GM18873 (cell line): Measurements from ENCODE around the gene RPL5.

Experiments
- ATAC-seq: cut with Tn5 transposase; IDR thresholded peaks from one replicate; pipeline ENCODE4 v1.9.1; 2021; ENCODE audit warnings: mild to moderate bottlenecking, moderate library complexity, moderate number of reproducible peaks; ENCODE audit not compliant: unreplicated experiment, low FRiP score

Gene RPL5

GRCh38 chr1:92851729-92852128 is 19.9 kb downstream of the RPL5 start:
- ATAC-seq: no peak

- no peak for ATAC-seq
Observed at GRCh38 chr1:92853299-92853698, 21.5 kb downstream of the RPL5 start.

- ATAC-seq: no peak
Observed at GRCh38 chr1:92854101-92854785, 22.4 kb downstream of the RPL5 start.

DNA sequence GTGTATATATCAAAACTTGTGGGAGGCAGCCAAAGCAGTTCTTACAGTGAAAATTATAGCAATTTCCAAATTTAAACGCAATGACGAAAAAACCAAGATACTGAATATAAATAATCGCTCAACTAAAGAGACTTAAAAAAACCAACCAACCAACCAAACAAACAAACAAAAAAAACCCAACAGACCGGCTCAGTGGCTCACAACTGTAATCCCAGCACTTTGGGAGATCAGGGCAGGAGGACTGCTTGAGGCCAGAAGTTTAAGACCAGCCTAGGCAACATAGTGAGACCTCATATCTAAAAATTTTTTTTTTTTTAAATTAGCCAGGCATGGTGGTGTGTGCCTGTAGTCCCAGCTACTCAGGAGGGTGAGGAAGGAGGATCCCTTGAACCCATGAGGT is 23.4 kb downstream of the RPL5 start:
- no peak for ATAC-seq

DNA sequence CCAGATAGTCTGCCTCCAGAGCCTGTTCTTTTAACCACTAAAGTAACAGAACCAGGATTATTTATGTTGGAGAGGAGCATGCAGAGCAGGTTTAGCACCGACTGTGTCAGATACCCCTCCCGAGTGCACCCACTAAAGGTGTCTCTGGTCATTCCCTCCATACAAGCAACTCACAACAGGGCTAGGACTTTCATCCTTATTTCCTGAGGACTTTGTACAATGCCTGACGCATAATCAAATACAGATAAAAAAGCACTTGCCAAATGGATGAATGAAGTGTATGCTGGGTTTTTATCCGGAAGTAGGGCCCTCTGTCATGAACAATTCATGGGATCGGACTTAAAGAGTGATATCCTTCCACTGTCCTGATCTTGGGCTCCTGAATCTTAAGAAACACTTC is 26.0 kb downstream of the RPL5 start:
- no peak for ATAC-seq

- no peak for ATAC-seq
Observed at GRCh38 chr1:92858564-92859399, 26.9 kb downstream of the RPL5 start.

- no peak for ATAC-seq
Observed at GRCh38 chr1:92859400-92860039, 27.7 kb downstream of the RPL5 start.

GRCh38 chr1:92862605-92863004 is 30.8 kb downstream of the RPL5 start:
- ATAC-seq: no peak

DNA sequence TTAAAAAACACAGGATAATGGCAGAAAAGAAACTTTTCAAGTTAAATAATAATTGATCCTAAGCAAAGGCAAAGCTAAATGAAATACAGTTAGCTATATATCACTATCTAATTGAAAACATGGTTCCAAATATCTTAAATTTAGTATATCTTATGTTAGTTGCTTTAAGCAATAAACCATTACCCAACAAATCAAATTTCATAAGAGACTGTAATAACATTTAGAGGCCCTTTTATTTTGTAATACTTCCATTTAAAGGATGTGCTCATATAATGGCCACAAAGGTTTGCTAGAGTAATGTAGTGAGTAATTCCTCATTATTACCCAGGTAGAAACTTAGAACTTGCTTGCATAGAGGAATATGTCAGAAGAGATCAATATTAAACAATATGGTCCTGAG is 32.3 kb downstream of the RPL5 start:
- no peak for ATAC-seq

- no peak for ATAC-seq
Observed at GRCh38 chr1:92870591-92870990, 38.8 kb downstream of the RPL5 start.

- no peak for ATAC-seq
Observed at GRCh38 chr1:92872719-92873118, 40.9 kb downstream of the RPL5 start.

GRCh38 chr1:92874987-92875386 is 43.1 kb downstream of the RPL5 start:
- no peak for ATAC-seq

DNA sequence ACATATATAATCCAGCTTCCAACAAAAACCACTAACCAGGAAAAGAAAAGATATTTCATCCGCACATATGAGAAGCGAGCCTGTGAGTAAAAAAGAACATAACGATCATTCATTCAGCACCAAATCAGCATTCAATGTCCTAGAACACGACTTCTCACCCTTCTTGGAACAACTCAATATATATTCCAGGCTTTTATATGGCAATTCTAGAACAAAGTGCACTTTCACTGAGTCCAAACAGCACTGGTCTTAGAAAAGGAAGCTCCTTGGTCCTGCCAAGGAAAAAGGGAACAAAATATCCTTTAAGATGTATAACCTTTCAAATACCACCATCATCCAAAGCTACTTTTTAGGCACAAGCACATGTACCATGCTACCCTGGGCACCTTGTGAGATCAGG is 44.5 kb downstream of the RPL5 start:
- ATAC-seq: no peak

- no peak for ATAC-seq
Observed at GRCh38 chr1:92877081-92877711, 45.4 kb downstream of the RPL5 start.

- ATAC-seq: no peak
Observed at GRCh38 chr1:92877792-92878191, 46.0 kb downstream of the RPL5 start.

GRCh38 chr1:92879316-92879968 is 47.6 kb downstream of the RPL5 start:
- ATAC-seq: no peak

GRCh38 chr1:92881391-92881790 is 49.6 kb downstream of the RPL5 start:
- no peak for ATAC-seq

DNA sequence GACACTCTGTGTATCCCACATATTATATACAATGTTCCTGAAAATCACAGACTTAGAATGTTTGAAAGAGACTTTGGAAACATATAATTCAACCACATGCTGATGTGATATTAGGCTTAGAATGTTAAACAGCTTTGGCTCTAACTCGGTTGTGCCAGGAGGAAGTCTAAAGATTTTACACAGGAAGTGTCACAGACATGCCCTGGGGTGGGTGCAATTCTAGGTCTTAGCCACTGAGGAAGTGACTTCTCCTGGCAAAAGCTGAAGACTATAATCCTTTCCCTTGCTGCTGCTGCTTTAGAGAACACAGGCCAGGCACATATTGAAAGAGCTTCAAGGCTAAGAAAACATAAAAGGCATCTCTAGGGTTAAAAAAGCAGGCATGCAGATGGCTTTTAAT is 51.0 kb downstream of the RPL5 start:
- ATAC-seq: no peak

GRCh38 chr1:92883297-92883696 is 51.5 kb downstream of the RPL5 start:
- no peak for ATAC-seq

- ATAC-seq: no peak
Observed at GRCh38 chr1:92884195-92884594, 52.4 kb downstream of the RPL5 start.
